Mesothelial cell of epicardium (in vitro differentiated cells): ENCODE measurements around the gene RAD1. TPM values are rescaled to one million over a fixed set of nuclear protein-coding genes. Genes with fewer than 3 reads are reported as not detected.
"Not testable (repeated sequence)": the region's sequence is repeated elsewhere in the genome, so short reads cannot be mapped to it uniquely, and the experiment has no call there.

Experiments used
- DNase-seq, 2 experiments: peaks; one replicate each; pipeline ENCODE4 v3.0.0; 2021; ENCODE audit warnings: low spot score in 2 of 2; ENCODE audit not compliant: unreplicated experiment in 2 of 2
- H3K27ac Mint-ChIP-seq: 2 replicates; pipeline ENCODE4 v1.8.0; 2021; ENCODE audit warnings: mixed read lengths
- H3K27me3 Mint-ChIP-seq: 2 replicates; pipeline ENCODE4 v1.8.0; 2021; ENCODE audit warnings: low read depth, mixed read lengths
- H3K36me3 Mint-ChIP-seq: 2 replicates; pipeline ENCODE4 v1.8.0; 2021; ENCODE audit warnings: mixed read lengths
- H3K4me1 Mint-ChIP-seq: 2 replicates; pipeline ENCODE4 v1.8.0; 2021; ENCODE audit warnings: mixed read lengths
- H3K4me3 Mint-ChIP-seq: 2 replicates; pipeline ENCODE4 v1.8.0; 2021; ENCODE audit warnings: mild to moderate bottlenecking, moderate library complexity, mixed read lengths
- H3K9me3 Mint-ChIP-seq: 2 replicates; pipeline ENCODE4 v1.8.0; 2021; ENCODE audit warnings: mixed read lengths
- total RNA-seq: library from RNA; stranded (reverse); gene quantifications from 3 replicates; pipeline ENCODE4 v1.2.1, GENCODE V29; 2021
- TF ChIP-seq, protein P1 (sequence below): fragments of 200-600 bp; sonication (generic); IDR thresholded peaks from one replicate; pipeline ENCODE4 v1.5.0; 2021; ENCODE audit warnings: antibody characterized with exemption; ENCODE audit not compliant: unreplicated experiment

Gene RAD1
- total RNA-seq, 1 donor from 2014 or later: 23.9 TPM

DNA sequence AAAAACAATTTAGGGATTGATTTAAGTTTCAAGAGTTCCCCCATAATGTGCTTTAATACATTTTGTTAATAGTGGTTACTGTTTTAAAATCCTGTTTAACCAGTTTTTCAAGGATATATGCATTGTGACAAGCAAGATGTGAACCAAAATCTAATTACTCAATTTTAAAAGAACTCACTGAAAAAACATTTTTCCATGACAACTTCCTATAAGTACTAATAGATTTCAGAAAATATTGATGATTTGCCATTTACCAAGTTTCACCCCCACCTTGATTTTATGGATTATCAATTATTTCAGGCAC, 9.1 kb upstream of the RAD1 start:
- TF ChIP-seq, protein P1, sequence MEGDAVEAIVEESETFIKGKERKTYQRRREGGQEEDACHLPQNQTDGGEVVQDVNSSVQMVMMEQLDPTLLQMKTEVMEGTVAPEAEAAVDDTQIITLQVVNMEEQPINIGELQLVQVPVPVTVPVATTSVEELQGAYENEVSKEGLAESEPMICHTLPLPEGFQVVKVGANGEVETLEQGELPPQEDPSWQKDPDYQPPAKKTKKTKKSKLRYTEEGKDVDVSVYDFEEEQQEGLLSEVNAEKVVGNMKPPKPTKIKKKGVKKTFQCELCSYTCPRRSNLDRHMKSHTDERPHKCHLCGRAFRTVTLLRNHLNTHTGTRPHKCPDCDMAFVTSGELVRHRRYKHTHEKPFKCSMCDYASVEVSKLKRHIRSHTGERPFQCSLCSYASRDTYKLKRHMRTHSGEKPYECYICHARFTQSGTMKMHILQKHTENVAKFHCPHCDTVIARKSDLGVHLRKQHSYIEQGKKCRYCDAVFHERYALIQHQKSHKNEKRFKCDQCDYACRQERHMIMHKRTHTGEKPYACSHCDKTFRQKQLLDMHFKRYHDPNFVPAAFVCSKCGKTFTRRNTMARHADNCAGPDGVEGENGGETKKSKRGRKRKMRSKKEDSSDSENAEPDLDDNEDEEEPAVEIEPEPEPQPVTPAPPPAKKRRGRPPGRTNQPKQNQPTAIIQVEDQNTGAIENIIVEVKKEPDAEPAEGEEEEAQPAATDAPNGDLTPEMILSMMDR: no peak
- H3K36me3 Mint-ChIP-seq: peaks cover 30% of the 10 kb centered on the region
- no peaks in the 10 kb centered on the region for H3K9me3 Mint-ChIP-seq
- H3K27ac Mint-ChIP-seq: peak overlapping the region; percentile 37
- no peak for DNase-seq
- no peaks in the 10 kb centered on the region for H3K27me3 Mint-ChIP-seq
- H3K4me1 Mint-ChIP-seq: peaks cover 16% of the 10 kb centered on the region
- H3K4me3 Mint-ChIP-seq: no peak overlapping the region

DNA sequence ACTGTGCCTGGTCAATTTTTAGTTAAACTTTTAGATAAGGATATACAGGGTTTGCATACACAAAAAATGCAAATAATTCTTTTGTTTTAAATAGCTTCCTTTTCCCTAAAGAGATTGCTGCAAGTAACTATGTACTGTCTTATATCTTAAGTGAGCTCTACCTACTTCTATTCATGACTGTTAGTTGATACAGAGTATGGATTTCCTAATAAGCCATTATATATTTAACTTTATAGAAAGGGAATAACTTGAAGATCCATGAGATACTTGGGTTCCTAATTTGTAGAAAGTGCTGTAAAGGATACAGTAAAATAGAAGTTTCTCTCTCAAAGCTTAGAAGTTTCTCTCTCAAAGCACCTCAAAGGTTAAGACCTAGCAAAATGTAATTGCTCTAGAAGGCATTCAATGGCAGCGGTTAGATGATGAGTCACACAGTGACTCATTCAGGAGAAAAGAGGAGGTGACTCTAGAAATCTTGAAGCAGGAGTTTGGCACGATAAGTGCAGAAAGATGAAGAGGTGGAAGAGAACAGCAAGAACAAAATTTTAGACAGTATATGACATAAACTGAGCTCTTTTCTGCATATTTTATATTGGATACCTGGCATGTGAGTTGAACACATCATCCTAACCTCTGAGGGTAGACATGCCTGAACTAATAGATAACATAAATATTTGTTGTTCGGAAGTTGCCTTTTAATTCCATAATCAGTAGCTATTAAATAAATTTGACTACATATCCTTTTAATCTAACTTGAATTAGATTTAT, 8.6 kb upstream of the RAD1 start:
- no peaks in the 10 kb centered on the region for H3K9me3 Mint-ChIP-seq
- no peak for DNase-seq
- TF ChIP-seq, protein P1: no peak
- peaks cover 30% of the 10 kb centered on the region for H3K36me3 Mint-ChIP-seq
- H3K27ac Mint-ChIP-seq: peak overlapping the region; percentile 84
- peaks cover 14% of the 10 kb centered on the region for H3K4me1 Mint-ChIP-seq
- H3K4me3 Mint-ChIP-seq: no peak overlapping the region
- H3K27me3 Mint-ChIP-seq: no peaks in the 10 kb centered on the region

DNA sequence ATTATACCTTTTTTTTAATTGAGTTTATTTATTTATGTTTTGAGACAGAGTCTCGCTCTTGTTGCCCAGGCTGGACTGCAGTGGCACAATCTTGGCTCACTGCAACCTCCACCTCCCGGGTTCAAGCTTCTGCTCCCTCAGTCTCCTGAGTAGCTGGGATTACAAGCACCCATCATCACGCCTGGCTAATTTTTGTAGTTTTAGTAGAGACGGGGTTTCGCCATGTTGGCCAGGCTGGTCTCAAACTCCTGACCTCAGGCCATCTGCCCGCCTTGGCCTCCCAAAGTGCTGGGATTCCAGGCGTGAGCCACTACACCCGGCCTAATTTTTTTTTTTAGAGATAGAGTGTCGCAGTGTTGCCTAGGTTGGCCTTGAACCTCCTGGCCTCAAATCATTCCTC, 8.0 kb upstream of the RAD1 start:
- Mint-ChIP-seq H3K4me1 (peaks cover 12% of the 10 kb centered on the region), H3K27ac (peak overlapping the region; percentile 84), H3K36me3 (peaks cover 30% of the 10 kb centered on the region)
- not testable (repeated sequence) for H3K27me3 Mint-ChIP-seq, H3K4me3 Mint-ChIP-seq, H3K9me3 Mint-ChIP-seq, DNase-seq

DNA sequence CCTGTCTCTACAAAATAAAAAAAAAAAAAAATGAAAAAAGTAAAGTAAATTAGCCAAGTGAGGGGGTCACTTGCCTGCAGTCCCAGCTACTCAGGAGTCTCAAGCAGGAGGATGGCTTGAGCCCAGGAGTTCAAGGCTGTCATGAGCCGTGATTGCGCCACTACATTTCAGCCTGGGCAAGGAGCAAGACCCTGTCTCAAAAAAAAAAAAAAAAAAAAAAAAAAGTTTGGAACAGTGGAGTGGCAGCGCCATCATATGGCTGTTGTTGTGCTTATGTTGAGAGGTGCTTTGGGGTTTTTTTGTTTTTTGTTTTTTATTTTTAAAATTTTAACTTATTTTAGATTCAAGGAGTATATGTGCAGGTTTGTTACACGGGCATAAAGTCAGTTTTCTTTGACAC, 3.8 kb upstream of the RAD1 start:
- DNase-seq: no peak
- Mint-ChIP-seq H3K4me1 (peaks cover 29% of the 10 kb centered on the region), H3K27me3 (no peaks in the 10 kb centered on the region), H3K9me3 (no peaks in the 10 kb centered on the region), H3K27ac (no peak overlapping the region), H3K4me3 (no peak overlapping the region), H3K36me3 (peaks cover 20% of the 10 kb centered on the region)
- TF ChIP-seq, protein P1: no peak

DNA sequence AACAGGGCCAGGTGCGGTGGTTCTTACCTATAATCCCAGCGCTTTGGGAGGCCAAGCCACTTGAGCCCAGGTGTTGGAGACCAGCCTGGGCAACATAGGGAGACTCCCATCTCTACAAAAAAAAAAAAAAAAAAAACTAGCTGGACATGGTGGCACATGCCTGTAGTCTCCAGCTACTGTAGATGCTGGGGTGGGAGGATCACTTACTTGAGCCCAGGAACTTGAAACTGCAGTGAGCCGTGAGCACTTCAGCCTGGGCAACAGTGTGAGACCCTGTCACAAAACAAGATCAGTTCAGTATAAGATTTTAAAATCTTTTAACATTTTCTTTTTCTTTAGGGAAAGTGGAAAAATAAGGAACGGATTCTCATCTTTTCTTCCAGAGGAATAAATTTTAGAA, 2.7 kb upstream of the RAD1 start:
- TF ChIP-seq, protein P1: no peak
- Mint-ChIP-seq H3K27ac (peak overlapping the region; percentile 26), H3K9me3 (no peaks in the 10 kb centered on the region), H3K36me3 (peaks cover 14% of the 10 kb centered on the region), H3K4me1 (peaks cover 29% of the 10 kb centered on the region), H3K27me3 (no peaks in the 10 kb centered on the region), H3K4me3 (no peak overlapping the region)
- no peak for DNase-seq

DNA sequence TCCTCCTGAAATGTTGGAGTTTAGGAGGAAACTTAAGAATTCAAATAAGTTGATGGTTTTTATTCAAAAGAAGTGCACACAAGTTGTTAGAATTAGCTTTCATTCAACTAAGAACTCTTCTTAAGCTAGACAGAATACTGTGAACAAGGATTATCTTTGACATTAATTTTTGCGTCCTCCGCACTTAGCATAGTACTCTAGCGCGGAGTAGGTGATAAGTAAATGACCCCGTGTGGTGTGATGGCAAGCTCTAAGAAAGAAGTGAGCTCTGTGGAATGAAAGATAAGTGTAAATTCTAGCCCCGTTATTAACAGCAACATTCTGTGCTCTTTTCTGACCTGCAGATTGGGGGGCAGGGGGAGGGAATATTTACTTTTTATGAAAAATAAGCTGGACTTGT, 1.2 kb upstream of the RAD1 start:
- no peak for DNase-seq
- peaks cover 29% of the 10 kb centered on the region for H3K4me1 Mint-ChIP-seq
- TF ChIP-seq, protein P1: no peak
- peaks cover 17% of the 10 kb centered on the region for H3K36me3 Mint-ChIP-seq
- H3K27ac Mint-ChIP-seq: no peak overlapping the region
- H3K4me3 Mint-ChIP-seq: no peak overlapping the region
- no peaks in the 10 kb centered on the region for H3K27me3 Mint-ChIP-seq
- H3K9me3 Mint-ChIP-seq: no peaks in the 10 kb centered on the region
